Esophagus muscularis mucosa (tissue), 3 donors: Measurements from ENCODE around the gene FAM124B.

Experiments used
- POLR2A ChIP-seq: fragments of 450-650 bp; IDR thresholded peaks from one replicate; pipeline ENCODE4 v1.6.1; 2017; ENCODE audit warnings: antibody characterized with exemption, moderate library complexity, mild to moderate bottlenecking, low read depth
- POLR2AphosphoS5 ChIP-seq, 2 donors: sonication (generic); formaldehyde crosslinking; IDR thresholded peaks; one replicate each; pipeline ENCODE4 v1.6.1; 2017; ENCODE audit warnings: antibody characterized with exemption in 2 of 2
- TF ChIP-seq, protein P1 (sequence below), 3 experiments: fragments of 200-600 bp in 2 of 3; fragments of 450-650 bp in 1 of 3; sonication (generic) in 2 of 3; IDR thresholded peaks; one replicate each; pipeline ENCODE4 v1.5.1; 2017 to 2019; ENCODE audit warnings: antibody characterized with exemption in 3 of 3, mild to moderate bottlenecking in 2 of 3, moderate library complexity in 1 of 3

DNA sequence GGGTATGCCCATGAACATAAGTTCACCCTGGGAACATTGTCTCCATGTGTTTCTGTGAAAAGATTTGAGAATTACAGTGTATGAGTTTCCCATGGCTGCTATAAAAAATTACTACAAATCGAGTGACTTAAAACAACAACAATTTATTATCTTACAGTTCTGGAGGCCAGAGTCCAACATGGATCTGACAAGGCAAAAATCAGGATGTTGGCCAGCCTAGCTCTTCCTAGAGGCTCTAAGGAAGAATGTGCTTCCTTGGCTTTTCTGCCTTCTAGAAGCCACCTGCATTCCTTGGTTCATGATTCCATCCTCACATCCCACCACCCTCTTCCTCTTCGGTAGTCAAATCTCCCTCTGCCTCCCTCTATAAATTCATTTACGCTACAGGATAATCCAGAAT is 38.6 kb downstream of the FAM124B start:
- TF ChIP-seq POLR2A (no peak), POLR2AphosphoS5 (IDR thresholded peaks at IDR 0.05) (no peak)
- TF ChIP-seq, protein P1, sequence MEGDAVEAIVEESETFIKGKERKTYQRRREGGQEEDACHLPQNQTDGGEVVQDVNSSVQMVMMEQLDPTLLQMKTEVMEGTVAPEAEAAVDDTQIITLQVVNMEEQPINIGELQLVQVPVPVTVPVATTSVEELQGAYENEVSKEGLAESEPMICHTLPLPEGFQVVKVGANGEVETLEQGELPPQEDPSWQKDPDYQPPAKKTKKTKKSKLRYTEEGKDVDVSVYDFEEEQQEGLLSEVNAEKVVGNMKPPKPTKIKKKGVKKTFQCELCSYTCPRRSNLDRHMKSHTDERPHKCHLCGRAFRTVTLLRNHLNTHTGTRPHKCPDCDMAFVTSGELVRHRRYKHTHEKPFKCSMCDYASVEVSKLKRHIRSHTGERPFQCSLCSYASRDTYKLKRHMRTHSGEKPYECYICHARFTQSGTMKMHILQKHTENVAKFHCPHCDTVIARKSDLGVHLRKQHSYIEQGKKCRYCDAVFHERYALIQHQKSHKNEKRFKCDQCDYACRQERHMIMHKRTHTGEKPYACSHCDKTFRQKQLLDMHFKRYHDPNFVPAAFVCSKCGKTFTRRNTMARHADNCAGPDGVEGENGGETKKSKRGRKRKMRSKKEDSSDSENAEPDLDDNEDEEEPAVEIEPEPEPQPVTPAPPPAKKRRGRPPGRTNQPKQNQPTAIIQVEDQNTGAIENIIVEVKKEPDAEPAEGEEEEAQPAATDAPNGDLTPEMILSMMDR (IDR thresholded peaks at IDR 0.05), result no peak
